CD14-positive monocyte (primary cell): ENCODE results near the gene IL20. TPM values are rescaled to one million over a fixed set of nuclear protein-coding genes. Genes with fewer than 3 reads are reported as not detected.

Source experiments
- DNase-seq, 3 donors: peaks; one replicate each; pipeline ENCODE4 v3.0.0-alpha.2; 2011 to 2022
- H2AFZ ChIP-seq: 2 replicates; pipeline ENCODE4 v1.6.0; 2012; ENCODE audit warnings: mild to moderate bottlenecking, low read depth, low read length, inconsistent platforms; ENCODE audit not compliant: insufficient read depth, poor library complexity, severe bottlenecking
- H3K27ac ChIP-seq, 2 donors: 1 replicate in 1 of 2; 2 replicates in 1 of 2; pipeline ENCODE4 v1.5.1; 2012 to 2013; ENCODE audit warnings: low read length in 2 of 2, control low read depth in 1 of 2, inconsistent platforms in 1 of 2, low read depth in 1 of 2, mild to moderate bottlenecking in 1 of 2
- H3K27me3 ChIP-seq, 2 donors: one replicate each; pipeline versions ENCODE4 v1.6.0 to v1.6.1; 2011 to 2013; ENCODE audit warnings: low read length in 2 of 2; ENCODE audit not compliant: control insufficient read depth in 2 of 2, insufficient read depth in 2 of 2
- H3K36me3 ChIP-seq, 2 donors: replicated peaks in 1 of 2; 1 replicate in 1 of 2; 2 replicates in 1 of 2; pipeline versions ENCODE4 v1.5.1 to v1.6.1; 2012 to 2013; ENCODE audit warnings: low read length in 2 of 2, control low read depth in 1 of 2, inconsistent platforms in 1 of 2, mild to moderate bottlenecking in 1 of 2; ENCODE audit not compliant: insufficient read depth in 2 of 2, control insufficient read depth in 1 of 2
- H3K4me1 ChIP-seq, 2 donors: 1 replicate in 1 of 2; 2 replicates in 1 of 2; pipeline versions ENCODE4 v1.5.1 to v1.6.1; 2012 to 2013; ENCODE audit warnings: low read length in 2 of 2, control low read depth in 1 of 2, inconsistent platforms in 1 of 2, mild to moderate bottlenecking in 1 of 2, moderate library complexity in 1 of 2; ENCODE audit not compliant: insufficient read depth in 2 of 2, control insufficient read depth in 1 of 2
- H3K4me2 ChIP-seq: replicated peaks from 2 replicates; pipeline ENCODE3; 2012; ENCODE audit warnings: low read length, moderate library complexity, mild to moderate bottlenecking; ENCODE audit not compliant: poor library complexity, severe bottlenecking; ENCODE audit errors: extremely low read depth
- H3K4me3 ChIP-seq, 3 experiments: fragments of 200-600 bp in 1 of 3; sonication (generic) in 1 of 3; replicated peaks in 1 of 3; 1 replicate in 2 of 3; 2 replicates in 1 of 3; pipeline ENCODE4 v1.5.1; 2011 to 2013; ENCODE audit warnings: low read length in 3 of 3, mild to moderate bottlenecking in 3 of 3, control low read depth in 2 of 3, low read depth in 2 of 3, inconsistent platforms in 1 of 3, moderate library complexity in 1 of 3
- H3K79me2 ChIP-seq: 2 replicates; pipeline ENCODE4 v1.6.0; 2012; ENCODE audit warnings: mild to moderate bottlenecking, control low read depth, inconsistent platforms, low read length, moderate library complexity; ENCODE audit not compliant: insufficient read depth
- H3K9ac ChIP-seq: 2 replicates; pipeline ENCODE4 v1.6.0; 2017; ENCODE audit warnings: low read length, mild to moderate bottlenecking; ENCODE audit not compliant: insufficient read depth, poor library complexity, severe bottlenecking
- H3K9me3 ChIP-seq, 2 donors: replicated peaks in 1 of 2; 1 replicate in 1 of 2; 2 replicates in 1 of 2; pipeline versions ENCODE4 v1.5.1 to v1.6.1; 2012 to 2013; ENCODE audit warnings: low read length in 2 of 2, control low read depth in 1 of 2; ENCODE audit not compliant: control insufficient read depth in 1 of 2, insufficient read depth in 1 of 2
- H4K20me1 ChIP-seq: 2 replicates; pipeline ENCODE4 v1.6.0; 2012; ENCODE audit warnings: mild to moderate bottlenecking, low read length, control low read depth, moderate library complexity; ENCODE audit not compliant: insufficient read depth
- H3K27ac Mint-ChIP-seq, 7 donors: one replicate each; pipeline ENCODE4 v1.8.0; 2020; ENCODE audit warnings: mild to moderate bottlenecking in 7 of 7, mixed read lengths in 7 of 7, moderate library complexity in 6 of 7, inconsistent platforms in 2 of 7
- H3K27me3 Mint-ChIP-seq, 3 donors: one replicate each; pipeline ENCODE4 v1.8.0; 2021 to 2022; ENCODE audit warnings: low read depth in 3 of 3, mild to moderate bottlenecking in 3 of 3, mixed read lengths in 3 of 3, moderate library complexity in 3 of 3, inconsistent platforms in 1 of 3
- H3K36me3 Mint-ChIP-seq, 2 donors: one replicate each; pipeline ENCODE4 v1.8.0; 2020; ENCODE audit warnings: mixed read lengths in 2 of 2, inconsistent platforms in 1 of 2, mild to moderate bottlenecking in 1 of 2
- H3K4me1 Mint-ChIP-seq: one replicate; pipeline ENCODE4 v1.8.0; 2020; ENCODE audit warnings: mild to moderate bottlenecking, mixed read lengths
- H3K4me3 Mint-ChIP-seq, 2 donors: one replicate each; pipeline ENCODE4 v1.8.0; 2020; ENCODE audit warnings: mild to moderate bottlenecking in 2 of 2, mixed read lengths in 2 of 2, moderate library complexity in 1 of 2
- H3K9me3 Mint-ChIP-seq, 7 donors: one replicate each; pipeline ENCODE4 v1.8.0; 2020 to 2022; ENCODE audit warnings: mixed read lengths in 7 of 7, mild to moderate bottlenecking in 6 of 7, moderate library complexity in 6 of 7, inconsistent platforms in 2 of 7
- WGBS: methylation state at CpG from one replicate; pipeline ENCODE4 v1.1.5; 2013; ENCODE audit warnings: missing lambda C conversion rate; ENCODE audit not compliant: insufficient coverage; 5-methylcytosine and 5-hydroxymethylcytosine counted together
- intact Hi-C, 2 donors: fragments of 100-400 bp; cut with micrococcal nuclease; formaldehyde crosslinking; loops; one replicate each; pipeline versions ENCODE4 v1.15.0 to v1.15.1; 2023
- polyA plus RNA-seq, 3 donors: library from polyadenylated mRNA; depleted of rRNA in 1 of 3; unstranded in 2 of 3; stranded (reverse) in 1 of 3; fragments of 300-500 nt in 2 of 3; fragments of >200 nt in 1 of 3; fragmentation: Illumina TruSeq in 2 of 3; gene quantifications; 1 replicate in 2 of 3; 2 replicates in 1 of 3; pipeline ENCODE4 v1.2.3, GENCODE V29; 2012 to 2021
- TF ChIP-seq, protein P1 (sequence below): fragments of 200-600 bp; IDR thresholded peaks from one replicate; pipeline ENCODE4 v1.8.0; 2022; ENCODE audit warnings: antibody characterized with exemption, mild to moderate bottlenecking

The IL20 gene
- polyA plus RNA-seq, 3 donors = not detected

DNA sequence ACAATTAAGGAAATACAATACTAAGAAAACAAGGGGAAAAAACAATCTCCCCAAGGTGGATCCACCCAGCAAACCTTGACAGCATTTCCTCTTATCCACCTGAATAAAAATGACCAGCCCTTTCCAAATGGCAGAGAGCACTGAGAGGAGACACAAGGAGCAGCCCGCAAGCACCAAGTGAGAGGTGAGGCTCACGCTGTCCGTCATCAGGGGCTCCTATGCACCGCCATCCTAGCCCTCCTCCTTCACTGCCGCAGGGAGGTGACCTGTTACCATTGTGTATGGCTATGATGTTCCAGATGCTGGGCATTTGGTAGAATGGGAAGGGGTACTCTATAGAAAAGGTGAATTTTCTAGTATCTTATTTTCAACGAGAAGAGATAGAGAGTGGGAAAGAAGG lies 31.2 kb upstream of the IL20 start:
- Histone ChIP-seq H3K4me3 (no peak overlapping the region), H4K20me1 (no peaks in the 10 kb centered on the region), H3K27ac (peak overlapping the region in 1 of 2 donors; percentile 53), H3K27me3 (no peaks in the 10 kb centered on the region), H3K36me3 (no peaks in the 10 kb centered on the region), H3K9me3 (no peaks in the 10 kb centered on the region), H2AFZ (no peak overlapping the region), H3K9ac (no peak overlapping the region), H3K4me1 (peaks cover 52 to 56% of the 10 kb centered on the region in 2 donors), H3K79me2 (no peaks in the 10 kb centered on the region), H3K4me2 (no peak overlapping the region)
- Mint-ChIP-seq H3K4me3 (no peak overlapping the region), H3K36me3 (no peaks in the 10 kb centered on the region), H3K27ac (peak overlapping the region in 6 of 7 donors; percentile 3 to 87 (median 75)), H3K4me1 (peaks cover 55% of the 10 kb centered on the region), H3K27me3 (peaks cover 2 to 10% (median 8%) of the 10 kb centered on the region in 3 donors), H3K9me3 (no peaks in the 10 kb centered on the region)
- no peak for DNase-seq
- WGBS = 100% methylated on average over 2 of the region's 6 CpGs
- TF ChIP-seq, protein P1, sequence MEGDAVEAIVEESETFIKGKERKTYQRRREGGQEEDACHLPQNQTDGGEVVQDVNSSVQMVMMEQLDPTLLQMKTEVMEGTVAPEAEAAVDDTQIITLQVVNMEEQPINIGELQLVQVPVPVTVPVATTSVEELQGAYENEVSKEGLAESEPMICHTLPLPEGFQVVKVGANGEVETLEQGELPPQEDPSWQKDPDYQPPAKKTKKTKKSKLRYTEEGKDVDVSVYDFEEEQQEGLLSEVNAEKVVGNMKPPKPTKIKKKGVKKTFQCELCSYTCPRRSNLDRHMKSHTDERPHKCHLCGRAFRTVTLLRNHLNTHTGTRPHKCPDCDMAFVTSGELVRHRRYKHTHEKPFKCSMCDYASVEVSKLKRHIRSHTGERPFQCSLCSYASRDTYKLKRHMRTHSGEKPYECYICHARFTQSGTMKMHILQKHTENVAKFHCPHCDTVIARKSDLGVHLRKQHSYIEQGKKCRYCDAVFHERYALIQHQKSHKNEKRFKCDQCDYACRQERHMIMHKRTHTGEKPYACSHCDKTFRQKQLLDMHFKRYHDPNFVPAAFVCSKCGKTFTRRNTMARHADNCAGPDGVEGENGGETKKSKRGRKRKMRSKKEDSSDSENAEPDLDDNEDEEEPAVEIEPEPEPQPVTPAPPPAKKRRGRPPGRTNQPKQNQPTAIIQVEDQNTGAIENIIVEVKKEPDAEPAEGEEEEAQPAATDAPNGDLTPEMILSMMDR = no peak
- intact Hi-C loops = loop anchor here in 1 of 2 donors (10.0 kb wide), 1 partner anchor 59 kb away; the partner anchor contains the start of genes IL10 and IL19

DNA sequence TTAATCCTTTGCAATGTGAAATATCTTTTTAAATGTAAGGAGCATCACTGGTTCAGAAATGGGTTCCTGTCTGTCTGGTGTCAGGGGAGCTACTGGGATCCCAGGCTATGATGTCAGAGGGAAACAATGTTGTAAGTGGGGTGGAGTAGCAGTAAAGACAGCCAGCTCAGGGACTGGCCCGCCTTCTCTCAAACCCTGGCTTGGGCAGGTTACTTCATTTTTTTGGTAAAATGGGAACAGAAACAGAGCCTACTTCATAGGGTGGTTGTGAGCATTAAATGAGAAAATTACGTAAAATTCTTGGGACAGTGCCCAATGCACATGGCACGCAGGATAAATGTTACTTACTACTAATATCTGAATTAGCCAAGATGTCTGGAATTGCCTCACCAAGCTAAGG lies 30.7 kb upstream of the IL20 start:
- peak overlapping the region; percentile 3 to 87 (median 75) for H3K27ac Mint-ChIP-seq
- no peaks in the 10 kb centered on the region for H3K79me2 ChIP-seq
- H3K4me2 ChIP-seq = peak overlapping the region; percentile 12
- WGBS = 0% methylated on average over 2 of the region's 3 CpGs
- H3K4me3 ChIP-seq = no peak overlapping the region
- intact Hi-C loops = loop anchor here in 1 of 2 donors (10.0 kb wide), 1 partner anchor 60 kb away; the partner anchor contains the start of genes IL10 and IL19
- TF ChIP-seq, protein P1 = no peak
- H3K27me3 ChIP-seq = no peaks in the 10 kb centered on the region
- peaks cover 2 to 12% (median 4%) of the 10 kb centered on the region in 3 donors for H3K27me3 Mint-ChIP-seq
- no peaks in the 10 kb centered on the region for H3K9me3 Mint-ChIP-seq
- peaks cover 50% of the 10 kb centered on the region for H3K4me1 Mint-ChIP-seq
- H3K27ac ChIP-seq = peak overlapping the region in 1 of 2 donors; percentile 55
- H3K36me3 ChIP-seq = no peaks in the 10 kb centered on the region
- H3K9ac ChIP-seq = no peak overlapping the region
- H3K9me3 ChIP-seq = no peaks in the 10 kb centered on the region
- H2AFZ ChIP-seq = no peak overlapping the region
- DNase-seq = peak; percentile 91 to 97 (median 96)
- peaks cover 47 to 51% of the 10 kb centered on the region in 2 donors for H3K4me1 ChIP-seq
- no peaks in the 10 kb centered on the region for H3K36me3 Mint-ChIP-seq
- no peaks in the 10 kb centered on the region for H4K20me1 ChIP-seq
- H3K4me3 Mint-ChIP-seq = no peak overlapping the region
